Uterus (tissue), 2 donors: ENCODE data around the gene EFS.

Experiments
- CTCF ChIP-seq, 4 experiments: fragments of 200-600 bp in 2 of 4; fragments of 450-650 bp in 2 of 4; sonication (generic) in 2 of 4; IDR thresholded peaks; one replicate each; pipeline ENCODE4 v1.5.1; 2016 to 2019; ENCODE audit warnings: antibody characterized with exemption in 4 of 4, mild to moderate bottlenecking in 2 of 4, moderate library complexity in 1 of 4
- POLR2A ChIP-seq, 2 donors: fragments of 450-650 bp; IDR thresholded peaks; one replicate each; pipeline ENCODE4 v1.6.1; 2016; ENCODE audit warnings: antibody characterized with exemption in 2 of 2, mild to moderate bottlenecking in 1 of 2, moderate library complexity in 1 of 2

GRCh38 chr14:23404331-23404900 lies 39.4 kb upstream of the EFS start:
- TF ChIP-seq CTCF (IDR thresholded peaks at IDR 0.05), result no peak
- TF ChIP-seq POLR2A (IDR thresholded peaks at IDR 0.05), result no peak
